Activated naive CD4-positive, alpha-beta T cell treated with anti-CD3 and anti-CD28 coated beads, Interleukin-2, amount 50 U/mL, for 16 hours (primary cell): ENCODE results near the gene DBP.

Experiments
- DNase-seq: peaks from one replicate; pipeline ENCODE4 v3.0.0-alpha.2; 2020

The DBP gene

DNA sequence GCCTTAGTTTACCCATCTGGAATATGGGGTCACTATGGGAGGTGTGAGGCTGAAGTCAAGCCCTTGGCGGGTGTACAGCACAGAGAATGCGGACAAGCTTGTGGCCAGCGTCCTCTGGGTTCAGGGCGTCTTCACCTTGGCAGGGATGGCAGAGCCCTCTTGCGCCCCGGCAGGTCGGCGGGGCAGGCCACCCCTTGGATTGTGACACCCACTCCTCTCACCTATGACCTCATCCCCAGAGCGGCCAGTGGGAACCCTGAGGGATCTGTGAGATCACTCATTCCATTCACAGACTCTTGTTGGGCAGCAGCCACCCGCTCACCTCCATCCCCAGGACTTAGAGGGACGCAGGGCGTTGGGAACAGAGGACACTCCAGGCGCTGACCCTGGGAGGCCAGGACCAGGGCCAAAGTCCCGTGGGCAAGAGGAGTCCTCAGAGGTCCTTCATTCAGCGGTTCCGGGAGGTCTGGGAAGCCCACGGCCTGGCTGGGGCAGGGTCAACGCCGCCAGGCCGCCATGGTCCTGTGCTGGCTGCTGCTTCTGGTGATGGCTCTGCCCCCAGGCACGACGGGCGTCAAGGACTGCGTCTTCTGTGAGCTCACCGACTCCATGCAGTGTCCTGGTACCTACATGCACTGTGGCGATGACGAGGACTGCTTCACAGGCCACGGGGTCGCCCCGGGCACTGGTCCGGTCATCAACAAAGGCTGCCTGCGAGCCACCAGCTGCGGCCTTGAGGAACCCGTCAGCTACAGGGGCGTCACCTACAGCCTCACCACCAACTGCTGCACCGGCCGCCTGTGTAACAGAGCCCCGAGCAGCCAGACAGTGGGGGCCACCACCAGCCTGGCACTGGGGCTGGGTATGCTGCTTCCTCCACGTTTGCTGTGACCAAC is 30.5 kb downstream of the DBP start, which contains the start of gene SPACA4:
SPACA4 (plus strand) TSS at position 280 of the 896 bp plus-strand sequence; CDS start at position 517, 237 bp downstream.
- no peak for DNase-seq

DNA sequence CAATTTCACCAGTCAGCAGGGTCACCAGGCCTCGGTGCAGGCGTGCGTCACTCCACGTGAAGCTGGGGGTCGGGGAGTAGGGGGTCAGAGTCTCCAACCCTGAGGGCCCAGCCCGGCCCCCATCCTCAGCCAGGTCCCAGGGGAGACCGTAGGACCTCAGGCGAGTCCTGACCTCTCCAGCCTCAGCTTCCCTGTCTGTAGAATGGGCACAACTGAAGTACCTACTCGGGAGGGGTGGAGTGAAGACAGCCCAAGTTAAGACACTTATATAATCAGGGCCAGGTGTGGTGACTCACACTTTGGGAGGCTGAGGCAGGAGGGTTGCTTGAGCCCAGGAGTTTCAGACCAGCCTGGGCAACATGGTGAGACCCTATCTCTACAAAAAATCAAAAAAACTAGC is 33.3 kb downstream of the DBP start:
- no peak for DNase-seq

GRCh38 chr19:48603449-48603848 is 33.7 kb downstream of the DBP start:
- no peak for DNase-seq

GRCh38 chr19:48603001-48603400 is 34.2 kb downstream of the DBP start:
- no peak for DNase-seq

DNA sequence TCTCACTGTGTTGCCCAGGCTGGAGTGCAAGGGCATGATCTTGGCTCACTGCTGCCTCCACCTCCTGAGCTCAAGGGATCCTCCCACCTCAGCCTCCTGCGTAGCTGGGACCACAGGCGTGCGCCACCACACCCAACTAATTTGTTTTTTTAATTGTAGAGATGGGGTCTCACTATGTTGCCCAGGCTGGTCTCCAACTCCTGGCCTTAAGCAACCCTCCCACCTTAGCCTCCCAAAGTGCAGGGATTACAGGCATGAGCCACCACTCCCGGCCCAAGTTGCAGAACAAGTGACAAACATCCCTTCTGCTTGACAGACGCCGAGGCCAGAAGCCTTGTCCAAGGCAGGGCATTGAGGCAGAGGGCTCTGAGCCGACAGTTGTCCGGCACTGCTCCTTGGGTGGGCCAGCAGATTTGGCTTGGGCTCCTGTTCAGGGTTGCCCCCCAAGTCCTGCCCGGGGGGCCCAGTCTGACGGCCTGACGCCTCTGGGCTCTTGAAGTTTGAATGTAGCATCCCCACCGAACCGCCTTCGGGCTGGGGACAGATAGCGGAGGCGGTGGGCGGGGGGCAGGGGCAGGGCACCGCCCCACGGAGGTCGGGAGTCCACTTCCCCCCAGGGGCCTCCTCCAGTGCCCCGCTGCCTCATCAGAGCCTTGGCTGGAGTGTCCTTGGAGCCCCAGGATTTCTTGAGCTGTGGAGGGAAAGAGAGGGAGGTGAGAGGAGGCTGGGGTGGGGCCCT is 36.3 kb downstream of the DBP start:
- DNase-seq = no peak

DNA sequence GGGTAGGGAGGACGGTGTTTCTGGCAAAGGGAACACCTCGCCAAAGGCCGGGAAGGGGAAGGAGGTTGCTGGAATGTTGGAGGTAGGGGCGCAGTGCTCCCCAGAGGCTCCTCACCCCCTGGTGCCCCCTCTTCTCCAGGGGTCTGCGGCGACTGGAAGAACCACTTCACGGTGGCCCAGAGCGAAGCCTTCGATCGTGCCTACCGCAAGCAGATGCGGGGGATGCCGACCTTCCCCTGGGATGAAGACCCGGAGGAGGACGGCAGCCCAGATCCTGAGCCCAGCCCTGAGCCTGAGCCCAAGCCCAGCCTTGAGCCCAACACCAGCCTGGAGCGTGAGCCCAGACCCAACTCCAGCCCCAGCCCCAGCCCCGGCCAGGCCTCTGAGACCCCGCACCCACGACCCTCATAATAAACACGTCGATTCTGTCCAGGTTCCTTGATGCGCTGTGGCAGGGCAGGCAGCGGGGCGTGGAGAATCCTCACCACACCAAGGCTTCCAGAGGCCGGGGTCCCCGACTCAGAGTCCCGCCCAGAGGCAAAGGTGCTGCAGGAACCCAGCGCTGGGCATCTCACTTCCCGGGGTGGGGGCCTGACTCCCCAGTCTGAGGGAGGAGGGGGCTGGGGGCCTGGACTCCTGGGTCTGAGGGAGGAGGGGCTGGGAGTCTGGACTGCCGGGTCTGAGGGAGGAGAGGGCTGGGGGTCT is 38.0 kb downstream of the DBP start:
- DNase-seq = no peak

- peak; percentile 43 for DNase-seq
These were observed 40.3 kb downstream of the DBP start for GRCh38 chr19:48596679-48597465.

DNA sequence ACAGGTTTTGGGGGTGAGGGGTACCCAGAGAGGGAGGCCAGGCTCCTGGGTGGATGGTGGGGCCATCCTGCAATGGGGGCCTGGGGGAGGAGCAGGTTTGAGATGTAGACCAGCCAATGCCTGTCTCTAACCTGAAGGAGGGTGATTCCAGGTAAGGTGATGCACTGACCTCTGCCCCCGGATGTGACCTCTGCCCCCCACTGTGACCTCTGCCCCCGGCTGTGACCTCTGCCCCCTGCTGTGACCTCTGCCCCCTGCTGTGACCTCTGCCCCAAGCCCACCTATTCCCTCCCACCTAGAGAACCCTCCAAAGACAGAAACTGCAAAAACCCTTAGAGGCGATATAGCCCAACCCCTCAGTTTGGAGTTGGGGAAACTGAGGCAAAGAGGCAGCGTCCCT is 40.9 kb downstream of the DBP start:
- DNase-seq = no peak

DNA sequence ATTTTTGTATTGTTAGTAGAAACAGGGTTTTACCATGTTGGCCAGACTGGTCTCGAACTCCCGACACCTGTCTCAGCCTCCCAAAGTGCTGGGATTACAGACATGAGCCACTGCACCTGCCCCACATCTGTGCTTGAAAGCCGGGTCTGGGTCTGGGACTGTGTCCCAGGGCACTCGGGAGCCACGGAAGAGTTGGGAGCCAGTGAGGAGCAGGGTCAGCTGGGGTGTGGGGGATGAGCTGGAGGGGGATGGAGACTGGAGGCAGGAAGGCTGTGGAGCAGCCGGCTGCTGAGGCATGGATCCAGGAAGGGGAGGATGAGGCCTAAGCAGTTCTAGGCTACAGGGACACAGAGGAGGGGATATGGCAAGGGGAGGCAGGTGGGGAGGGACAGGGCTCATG is 41.3 kb downstream of the DBP start:
- DNase-seq = no peak

- no peak for DNase-seq
These were observed 42.0 kb downstream of the DBP start for GRCh38 chr19:48595171-48595570.

- no peak for DNase-seq
These were observed 46.2 kb downstream of the DBP start for GRCh38 chr19:48591021-48591420.

DNA sequence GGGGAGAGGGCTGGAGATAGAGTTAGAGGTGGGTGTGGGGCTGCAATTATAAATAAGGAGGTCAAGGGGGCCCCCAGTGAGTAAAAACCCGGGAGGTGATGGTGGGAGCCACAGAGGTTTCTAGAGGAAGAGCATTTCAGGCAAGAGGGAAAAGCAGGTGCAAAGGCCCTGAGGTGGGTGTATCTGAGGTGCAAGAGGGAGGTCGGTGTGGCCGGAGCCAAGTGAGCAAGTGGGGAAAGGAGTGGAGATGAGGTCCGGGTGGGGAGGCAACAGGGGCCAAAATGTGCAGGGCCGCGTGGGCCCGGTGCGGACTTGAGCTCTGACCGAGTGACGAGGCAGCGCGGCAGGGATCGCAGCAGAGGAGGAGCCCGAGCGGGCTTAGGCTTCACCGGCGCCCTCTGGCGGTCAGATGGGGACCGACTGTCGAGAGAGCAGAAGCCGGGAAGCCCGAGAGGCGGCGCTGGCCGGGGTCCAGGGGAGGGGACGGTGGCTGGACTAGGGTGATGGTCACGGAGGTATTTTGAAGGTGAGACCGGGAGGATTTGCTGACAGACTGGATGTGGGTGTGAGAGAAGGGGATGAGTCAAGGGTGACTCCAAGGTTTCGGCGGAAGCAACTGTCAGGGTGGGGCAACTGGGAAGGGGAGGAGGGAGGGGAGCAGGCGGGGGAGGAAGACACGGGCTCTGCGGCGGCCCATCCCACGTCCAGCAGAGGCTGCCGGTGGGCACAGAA is 48.3 kb downstream of the DBP start:
- DNase-seq = peak; percentile 85

DNA sequence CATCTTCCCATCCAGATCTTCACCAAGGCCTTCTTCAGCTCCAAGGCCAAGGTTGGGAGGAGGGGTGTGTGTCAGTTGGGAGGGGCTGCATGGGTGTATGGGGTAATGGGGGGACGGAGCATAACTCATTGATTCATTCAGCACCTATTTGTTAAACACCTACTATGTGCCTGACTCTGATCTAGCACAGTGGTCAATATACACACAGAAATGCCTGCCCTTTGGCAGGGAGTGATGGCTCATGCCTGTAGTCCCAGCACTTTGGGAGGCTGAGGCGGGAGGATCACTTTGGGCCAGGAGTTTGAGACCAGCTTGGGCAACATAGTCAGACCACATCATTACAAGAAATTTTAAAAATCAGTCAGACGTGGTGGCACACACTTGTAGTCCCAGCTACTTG is 49.8 kb downstream of the DBP start:
- no peak for DNase-seq

- DNase-seq = no peak
These were observed 55.0 kb downstream of the DBP start for GRCh38 chr19:48582168-48582567.
